HEK293 (cell line): ENCODE measurements around the gene STIM1.

Experiments
- CTCF ChIP-seq: fragments of 450-650 bp; formaldehyde crosslinking; IDR thresholded peaks from 2 replicates; pipeline ENCODE4 v1.5.1; 2016; ENCODE audit warnings: missing biosample characterization, missing genetic modification characterization
- ZBTB10 ChIP-seq: fragments of 450-650 bp; formaldehyde crosslinking; IDR thresholded peaks from 2 replicates; pipeline ENCODE4 v1.5.1; 2016; ENCODE audit warnings: missing biosample characterization, missing genetic modification characterization
- ZNF138 ChIP-seq: fragments of 450-650 bp; formaldehyde crosslinking; IDR thresholded peaks from 2 replicates; pipeline ENCODE4 v1.5.1; 2016; ENCODE audit warnings: missing biosample characterization, missing genetic modification characterization, borderline replicate concordance
- ZNF23 ChIP-seq: fragments of 450-650 bp; formaldehyde crosslinking; IDR thresholded peaks from 2 replicates; pipeline ENCODE4 v1.5.1; 2016; ENCODE audit warnings: missing biosample characterization, missing genetic modification characterization, borderline replicate concordance
- ZNF280C ChIP-seq: fragments of 450-650 bp; formaldehyde crosslinking; IDR thresholded peaks from 2 replicates; pipeline ENCODE4 v1.5.1; 2016; ENCODE audit warnings: missing biosample characterization, missing genetic modification characterization
- ZNF366 ChIP-seq: fragments of 450-650 bp; formaldehyde crosslinking; conservative IDR thresholded peaks from 2 replicates; pipeline ENCODE4 v1.5.1; 2016; ENCODE audit warnings: missing biosample characterization, missing genetic modification characterization
- ZNF704 ChIP-seq: fragments of 450-650 bp; formaldehyde crosslinking; IDR thresholded peaks from 2 replicates; pipeline ENCODE4 v1.5.1; 2016; ENCODE audit warnings: missing biosample characterization, missing genetic modification characterization

GRCh38 chr11:3823303-3823702 lies 32.2 kb upstream of the STIM1 start:
- TF ChIP-seq ZNF280C (tag by site-specific recombination): no peak
- TF ChIP-seq ZNF366: no peak
- TF ChIP-seq ZNF23 (tag by site-specific recombination): no peak
- TF ChIP-seq CTCF (tag by site-specific recombination): no peak
- TF ChIP-seq ZNF704 (tag by site-specific recombination): no peak
- no peak for TF ChIP-seq ZNF138 (tag by site-specific recombination)
- TF ChIP-seq ZBTB10 (tag by site-specific recombination): no peak
